Activated CD4-positive, CD25-positive, alpha-beta regulatory T cell treated with anti-CD3 and anti-CD28 coated beads, Interleukin-2, amount 50 U/mL, for 24 hours (primary cell): ENCODE data around the gene CSPG4.
A peak's percentile ranks its signal among the peaks of the same experiment; 100 is the strongest.
"Not testable (repeated sequence)": the region's sequence is repeated elsewhere in the genome, so short reads cannot be mapped to it uniquely, and the experiment has no call there.

Experiments used
- ATAC-seq, 2 donors: fragments of 150-1000 bp; cut with Tn5 transposase; one replicate each; pipeline ENCODE4 v1.10.0; 2021; ENCODE audit warnings: mild to moderate bottlenecking in 1 of 2, moderate library complexity in 1 of 2

CSPG4 gene

DNA sequence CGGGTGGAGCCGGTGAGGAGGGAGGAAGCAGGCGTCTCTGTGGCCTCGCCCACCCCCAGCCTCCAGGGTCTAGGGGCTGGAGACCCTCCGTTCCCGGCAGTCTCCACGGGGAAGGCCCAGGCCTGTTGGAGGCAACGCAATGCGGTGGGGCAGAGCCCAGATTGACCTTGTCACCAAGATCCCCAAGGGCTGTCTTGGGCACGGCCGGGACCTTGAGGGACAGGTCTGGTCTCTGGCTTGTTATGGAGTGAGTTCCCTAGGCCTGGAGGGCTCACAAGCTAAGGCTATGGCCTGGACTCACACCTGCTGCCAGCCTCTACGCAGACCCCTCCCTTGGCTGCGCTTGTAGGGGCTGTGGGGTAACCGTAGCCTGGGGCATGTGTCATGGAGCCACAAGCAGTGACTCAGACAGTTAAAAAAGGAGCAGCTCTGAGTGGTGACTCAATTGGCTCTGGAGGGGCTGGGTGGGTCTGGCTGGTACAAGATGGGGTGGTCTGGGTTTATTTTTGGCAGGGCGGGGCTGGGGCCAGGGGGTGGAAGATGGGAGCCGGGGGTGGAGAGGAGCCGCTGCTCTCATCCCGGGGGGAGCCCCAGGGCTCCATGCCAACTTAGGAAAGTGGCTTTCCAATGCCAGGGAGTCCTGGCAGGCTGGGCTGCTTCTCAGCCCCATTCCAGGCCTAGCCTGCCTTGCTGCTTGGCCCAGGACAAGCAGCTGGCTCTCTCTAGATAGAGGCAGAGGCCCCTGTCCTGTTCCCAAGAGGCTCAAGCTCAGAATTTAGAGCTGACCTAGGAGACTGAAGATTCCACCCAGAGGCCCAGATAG, 9.0 kb downstream of the CSPG4 start:
- ATAC-seq = not testable (repeated sequence)

GRCh38 chr15:75702436-75702835, 10.2 kb downstream of the CSPG4 start:
- no peak for ATAC-seq

- not testable (repeated sequence) for ATAC-seq
These were observed 11.3 kb downstream of the CSPG4 start for GRCh38 chr15:75701071-75702003.

GRCh38 chr15:75699961-75700874, 12.4 kb downstream of the CSPG4 start:
- peak; percentile 27 to 50 for ATAC-seq

DNA sequence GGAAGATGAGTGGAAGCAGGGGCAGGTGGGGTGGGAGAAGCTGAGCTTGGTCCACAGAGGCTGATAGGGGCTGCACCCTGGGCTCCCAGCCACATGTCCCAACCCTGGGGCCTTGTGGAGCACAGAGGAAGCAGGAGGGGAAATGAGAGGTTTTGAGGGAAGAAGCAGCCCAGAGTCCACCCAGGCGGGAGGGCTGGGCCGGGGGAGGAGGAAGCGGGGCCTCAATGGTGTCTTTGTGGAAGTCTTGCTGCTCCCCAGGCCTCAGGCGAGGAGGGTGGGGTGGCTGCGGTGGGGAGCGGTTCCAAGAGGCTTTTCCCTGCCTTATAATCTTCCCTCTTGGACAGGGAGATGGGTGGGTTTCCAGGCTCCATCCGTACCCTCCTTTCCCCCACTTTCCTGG, 13.1 kb downstream of the CSPG4 start:
- ATAC-seq = not testable (repeated sequence)

GRCh38 chr15:75697974-75698747, 14.5 kb downstream of the CSPG4 start:
- ATAC-seq = not testable (repeated sequence)

DNA sequence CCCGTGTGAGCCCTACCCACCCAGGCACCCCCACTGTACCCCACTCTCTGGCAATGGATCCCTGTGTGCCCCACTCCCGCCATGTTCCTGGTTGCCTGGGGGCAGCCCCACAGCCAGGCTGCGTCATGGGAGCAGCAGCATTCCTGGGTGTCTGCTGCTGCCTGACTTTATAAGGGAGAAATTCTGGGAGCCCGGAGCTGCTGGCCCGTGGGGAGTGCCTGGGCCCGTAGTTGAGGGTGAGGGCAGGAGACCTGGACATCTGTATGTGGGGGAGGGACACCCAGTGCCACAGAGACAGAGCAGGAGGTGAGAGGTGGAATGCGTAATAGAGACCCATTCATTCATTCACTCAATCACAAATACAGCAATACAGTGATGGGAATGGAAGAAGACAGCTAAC, 15.1 kb downstream of the CSPG4 start:
- ATAC-seq = no peak

DNA sequence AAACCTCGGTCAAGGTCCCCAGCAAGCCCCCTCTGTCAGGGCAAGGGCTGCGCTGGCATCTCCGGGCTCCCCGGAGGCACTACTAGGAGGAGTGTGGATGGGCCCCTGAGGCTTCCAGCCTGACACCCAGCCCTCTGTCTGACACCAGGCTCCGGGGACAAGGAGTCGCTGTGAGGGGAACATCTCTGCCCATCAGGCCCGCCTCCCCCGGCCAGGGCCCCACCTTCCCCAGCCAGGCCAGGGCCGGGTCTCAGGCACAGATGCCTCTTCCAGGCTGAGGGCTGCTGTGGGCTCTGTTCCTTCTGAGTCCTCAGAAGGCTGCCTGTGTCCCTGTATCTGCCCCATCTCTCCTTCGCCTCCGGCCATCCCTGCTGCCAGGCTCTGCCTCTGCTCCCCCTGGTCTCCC, 15.8 kb downstream of the CSPG4 start:
- no peak for ATAC-seq

- no peak for ATAC-seq
These were observed 16.3 kb downstream of the CSPG4 start for GRCh38 chr15:75696311-75696720.

- ATAC-seq = no peak
These were observed 16.9 kb downstream of the CSPG4 start for GRCh38 chr15:75695634-75696310.

GRCh38 chr15:75695220-75695619, 17.4 kb downstream of the CSPG4 start:
- no peak for ATAC-seq

- no peak for ATAC-seq
These were observed 18.1 kb downstream of the CSPG4 start for GRCh38 chr15:75694241-75695182.

DNA sequence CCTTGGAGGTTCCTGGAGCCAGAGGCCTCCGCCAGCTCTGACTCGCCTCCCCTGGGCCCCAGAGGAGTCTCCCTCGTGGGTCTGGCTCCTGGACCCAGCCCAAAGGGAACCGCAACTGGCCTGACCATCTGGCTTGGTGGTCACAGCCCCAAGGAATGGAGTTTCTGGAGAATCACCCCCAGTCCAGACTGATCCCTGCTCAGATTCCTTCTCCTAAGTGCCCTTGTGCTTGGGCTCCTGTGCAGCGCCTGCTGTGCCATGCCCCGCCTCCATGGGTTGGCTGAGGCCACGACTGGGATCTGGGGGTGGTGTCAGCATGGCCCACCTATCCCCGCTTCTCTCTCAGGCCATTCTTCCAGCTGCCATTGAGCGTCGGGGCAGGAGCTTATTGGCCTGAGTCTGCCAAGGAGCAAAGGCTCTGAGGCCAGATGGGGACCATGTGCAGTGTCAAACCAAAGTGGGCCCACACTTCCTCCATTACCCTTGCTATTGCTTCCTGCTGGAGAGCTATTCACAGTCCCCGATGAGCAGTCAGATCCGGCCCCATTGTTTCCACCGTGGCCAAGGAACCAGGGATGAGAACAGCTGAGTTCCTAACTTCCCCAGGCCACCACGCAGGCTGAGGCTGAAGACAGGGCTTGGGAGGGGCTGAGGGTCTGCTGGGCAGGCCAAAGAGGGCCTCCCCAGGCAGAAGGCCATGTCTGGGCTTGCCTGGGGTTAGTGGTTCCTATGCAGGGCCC, 19.0 kb downstream of the CSPG4 start:
- no peak for ATAC-seq

- not testable (repeated sequence) for ATAC-seq
These were observed 19.6 kb downstream of the CSPG4 start for GRCh38 chr15:75693028-75693427.

DNA sequence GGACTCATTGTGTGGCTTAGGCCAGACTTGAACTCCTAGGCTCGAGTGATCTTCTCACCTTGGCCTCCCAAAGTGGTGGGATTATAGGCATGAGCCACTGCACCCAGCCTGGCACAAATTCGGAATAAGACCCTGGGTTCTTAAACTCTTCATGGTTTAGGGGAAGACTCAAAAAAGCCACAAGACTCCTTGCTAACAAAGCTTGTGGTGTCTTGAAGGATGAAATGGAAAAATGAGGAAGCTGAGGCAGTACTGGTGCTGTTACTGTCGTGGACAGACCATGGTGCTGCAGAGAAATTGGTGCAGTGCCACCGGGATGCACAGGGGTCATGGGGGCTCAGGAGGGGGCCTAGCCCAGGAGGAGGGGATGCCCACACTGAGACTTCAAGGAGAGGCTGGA, 20.3 kb downstream of the CSPG4 start:
- not testable (repeated sequence) for ATAC-seq

- ATAC-seq = not testable (repeated sequence)
These were observed 23.2 kb downstream of the CSPG4 start for GRCh38 chr15:75689429-75689828.

GRCh38 chr15:75688831-75689230, 23.8 kb downstream of the CSPG4 start:
- ATAC-seq = no peak

DNA sequence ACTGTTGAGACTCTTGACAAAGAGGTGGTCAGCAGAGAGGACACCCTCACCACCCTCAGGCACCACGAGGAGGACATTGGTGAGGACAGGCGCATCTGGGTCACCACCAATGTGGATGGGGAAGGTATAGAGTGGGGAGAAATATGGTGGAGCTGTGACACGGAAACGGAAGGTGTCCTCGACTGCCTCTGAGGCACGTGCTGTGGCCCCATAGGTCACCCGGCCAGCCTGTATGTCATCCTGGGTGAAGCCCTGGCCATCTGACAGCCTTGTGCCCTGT, 24.4 kb downstream of the CSPG4 start:
- no peak for ATAC-seq
